ENCODE results near the gene STK36. TPM values are rescaled to one million over a fixed set of nuclear protein-coding genes. Genes with fewer than 3 reads are reported as not detected.

Gene STK36
- total RNA-seq, 1 donor from 2014 or later, result 41.1 TPM

GRCh38 chr2:218736531-218736930 lies 64.6 kb downstream of the STK36 start:
- ATAC-seq (no peak), DNase-seq (no peak)
- Histone ChIP-seq H3K4me1 (peaks cover 29% of the 10 kb centered on the region), H3K9me3 (no peaks in the 10 kb centered on the region), H3K36me3 (peaks cover 42% of the 10 kb centered on the region), H3K27ac (no peak overlapping the region), H3K27me3 (ENCODE audit: low read depth) (no peaks in the 10 kb centered on the region), H3K4me3 (no peak overlapping the region)
- intact Hi-C loops (cut with DNase I), result no loop called here
- no peak for TF ChIP-seq CTCF (IDR thresholded peaks at IDR 0.05)

GRCh38 chr2:218743068-218743467 lies 71.2 kb downstream of the STK36 start:
- Histone ChIP-seq H3K4me1 (peaks cover 5% of the 10 kb centered on the region), H3K36me3 (peaks cover 65% of the 10 kb centered on the region), H3K27me3 (ENCODE audit: low read depth) (no peaks in the 10 kb centered on the region), H3K27ac (no peak overlapping the region), H3K4me3 (no peak overlapping the region), H3K9me3 (no peaks in the 10 kb centered on the region)
- intact Hi-C loops (cut with DNase I), result no loop called here
- no peak for DNase-seq
- ATAC-seq, result no peak
- TF ChIP-seq CTCF (IDR thresholded peaks at IDR 0.05), result no peak

GRCh38 chr2:218744615-218745014 lies 72.7 kb downstream of the STK36 start:
- ATAC-seq (no peak), DNase-seq (no peak)
- Histone ChIP-seq H3K27ac (no peak overlapping the region), H3K27me3 (ENCODE audit: low read depth) (no peaks in the 10 kb centered on the region), H3K9me3 (no peaks in the 10 kb centered on the region), H3K4me1 (peaks cover 5% of the 10 kb centered on the region), H3K4me3 (no peak overlapping the region), H3K36me3 (peaks cover 65% of the 10 kb centered on the region)
- TF ChIP-seq CTCF (IDR thresholded peaks at IDR 0.05), result no peak
- intact Hi-C loops (cut with DNase I), result no loop called here

- ATAC-seq (peak; percentile 82 to 85), DNase-seq (no peak)
- TF ChIP-seq CTCF (IDR thresholded peaks at IDR 0.05), result no peak
- Histone ChIP-seq H3K27ac (no peak overlapping the region), H3K36me3 (peaks cover 65% of the 10 kb centered on the region), H3K27me3 (ENCODE audit: low read depth) (no peaks in the 10 kb centered on the region), H3K9me3 (no peaks in the 10 kb centered on the region), H3K4me1 (peaks cover 5% of the 10 kb centered on the region), H3K4me3 (no peak overlapping the region)
- intact Hi-C loops (cut with DNase I), result no loop called here
Measured at GRCh38 chr2:218745160-218745558, 73.3 kb downstream of the STK36 start.

- Histone ChIP-seq H3K4me1 (peaks cover 5% of the 10 kb centered on the region), H3K27ac (no peak overlapping the region), H3K4me3 (no peak overlapping the region), H3K9me3 (no peaks in the 10 kb centered on the region), H3K27me3 (ENCODE audit: low read depth) (no peaks in the 10 kb centered on the region), H3K36me3 (peaks cover 65% of the 10 kb centered on the region)
- no peak for TF ChIP-seq CTCF (IDR thresholded peaks at IDR 0.05)
- intact Hi-C loops (cut with DNase I), result no loop called here
- ATAC-seq (no peak), DNase-seq (no peak)
Measured at GRCh38 chr2:218745559-218746469, 73.9 kb downstream of the STK36 start.
